K562 (cell line): Measurements from ENCODE around the gene ZNF358. TPM values are rescaled to one million over a fixed set of nuclear protein-coding genes. Genes with fewer than 3 reads are reported as not detected.

Experiments used
- E4F1 ChIP-seq: fragments of 250-450 bp; sonication (Bioruptor Pico); IDR thresholded peaks from 2 replicates; pipeline ENCODE4 v1.5.0; 2021; ENCODE audit warnings: mild to moderate bottlenecking, borderline replicate concordance
- GABPB1 ChIP-seq: sonication (generic); formaldehyde crosslinking; IDR thresholded peaks from 2 replicates; pipeline ENCODE4 v1.8.0; 2022; ENCODE audit warnings: mild to moderate bottlenecking, missing genetic modification reagents
- GATAD2B ChIP-seq: fragments of 450-650 bp; IDR thresholded peaks from 2 replicates; pipeline ENCODE4 v1.6.1; 2017; ENCODE audit warnings: mild to moderate bottlenecking, borderline replicate concordance
- HCFC1 ChIP-seq: IDR thresholded peaks from 2 replicates; pipeline ENCODE4 v1.6.1; 2012; ENCODE audit warnings: low read depth, low read length, improper control_type of control experiment
- HINFP ChIP-seq: fragments of 450-650 bp; conservative IDR thresholded peaks from 2 replicates; pipeline ENCODE4 v1.6.1; 2016; ENCODE audit warnings: missing genetic modification characterization, low read depth, mild to moderate bottlenecking, control low read depth, missing compliant biosample characterization
- HMG20B ChIP-seq: fragments of 250-450 bp; sonication (Bioruptor Pico); IDR thresholded peaks from 2 replicates; pipeline ENCODE4 v1.5.0; 2021; ENCODE audit warnings: mild to moderate bottlenecking
- ID3 ChIP-seq, 2 experiments: fragments of 250-450 bp in 1 of 2; fragments of 450-650 bp in 1 of 2; sonication (Bioruptor Pico) in 1 of 2; IDR thresholded peaks; 2 replicates each; pipeline versions ENCODE4 v1.6.1 to v1.8.0; 2016 to 2021; ENCODE audit warnings: mild to moderate bottlenecking in 2 of 2, moderate library complexity in 2 of 2, missing compliant biosample characterization in 1 of 2, missing genetic modification characterization in 1 of 2
- MAX ChIP-seq: sonication (generic); formaldehyde crosslinking; IDR thresholded peaks from 2 replicates; pipeline ENCODE4 v1.9.0; 2022; ENCODE audit warnings: mild to moderate bottlenecking, missing genetic modification reagents
- MAZ ChIP-seq, 2 experiments: fragments of 450-650 bp in 1 of 2; sonication (generic) in 1 of 2; formaldehyde crosslinking; IDR thresholded peaks in 1 of 2; conservative IDR thresholded peaks in 1 of 2; 2 replicates each; pipeline versions ENCODE4 v1.4.0 to v1.5.0; 2020; ENCODE audit warnings: mild to moderate bottlenecking in 1 of 2, missing genetic modification reagents in 1 of 2
- SIN3B ChIP-seq: fragments of 450-650 bp; IDR thresholded peaks from 2 replicates; pipeline ENCODE4 v1.6.1; 2017; ENCODE audit warnings: low read depth, mild to moderate bottlenecking, moderate library complexity
- SMAD4 ChIP-seq: fragments of 250-450 bp; sonication (Bioruptor Pico); conservative IDR thresholded peaks from 2 replicates; pipeline ENCODE4 v1.8.0; 2021; ENCODE audit warnings: inconsistent platforms, mild to moderate bottlenecking, moderate library complexity
- polyA plus RNA-seq, 8 experiments: library from polyadenylated mRNA; depleted of rRNA in 4 of 8; stranded (reverse) in 5 of 8; unstranded in 3 of 8; fragments of >200 nt; fragmentation: Nextera tagmentation in 2 of 8; fragmentation: Illumina TruSeq in 1 of 8; extraction: Ambion mirVana in 2 of 8; extraction: Trizol in 1 of 8; gene quantifications; 2 replicates each; pipeline versions ENCODE4 v1.2.1 to v1.2.3, GENCODE V29; 2011 to 2014; ENCODE audit warnings: inconsistent platforms in 1 of 8, missing spikeins in 1 of 8
- total RNA-seq, 7 experiments: library from RNA; depleted of rRNA in 6 of 7; stranded (reverse); fragments of >200 nt in 6 of 7; fragmentation: Illumina TruSeq in 2 of 7; extraction: Trizol in 2 of 7; gene quantifications; 2 replicates each; pipeline versions ENCODE4 v1.2.1 to v1.2.3, GENCODE V29; 2011 to 2021; ENCODE audit warnings: low replicate concordance in 1 of 7
- TF ChIP-seq, protein P1 (sequence below), 2 experiments: fragments of 450-650 bp; formaldehyde crosslinking in 1 of 2; IDR thresholded peaks; 2 replicates each; pipeline versions ENCODE4 v1.4.0 to v1.6.1; 2014 to 2020; ENCODE audit warnings: mild to moderate bottlenecking in 2 of 2, borderline replicate concordance in 1 of 2, low read depth in 1 of 2

The ZNF358 gene
- total and polyA plus RNA-seq, 9 of the 15 experiments (the other 6 are each of a cell fraction or from before 2014, with no cell fraction given), result 0.04 to 17.2 (median 4.9) TPM

DNA sequence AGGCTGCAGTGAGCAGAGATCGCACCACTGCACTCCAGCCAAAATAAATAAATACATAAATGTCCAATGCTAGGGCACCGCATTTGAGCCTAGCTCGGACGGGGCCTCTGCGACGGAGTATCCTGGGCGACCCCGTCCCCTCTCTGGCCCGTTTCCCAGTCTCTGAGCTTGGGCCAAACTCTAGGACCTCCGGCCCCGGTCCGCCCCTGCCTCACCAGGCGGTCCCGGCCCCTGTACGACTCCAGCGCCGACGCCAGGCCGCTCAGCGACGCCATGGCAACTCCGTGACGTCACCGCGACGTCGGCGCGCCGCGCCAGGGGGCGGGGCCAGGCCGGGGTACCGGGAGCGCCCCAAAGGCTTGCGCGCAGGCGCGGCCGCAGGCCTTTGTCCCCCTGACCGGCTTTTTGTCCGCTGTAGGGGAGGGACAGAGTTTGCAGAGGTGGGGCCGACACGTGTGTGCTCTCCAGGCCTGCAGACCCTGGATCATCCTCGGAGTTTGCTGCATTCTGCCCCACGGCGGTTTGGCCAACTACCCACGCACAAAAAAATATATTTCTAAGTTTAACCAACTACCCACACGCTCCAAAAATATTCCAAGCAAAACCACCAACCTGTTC is 27.1 kb upstream of the ZNF358 start, which contains the start of gene PEX11G (continued):
- TF ChIP-seq GABPB1 (CRISPR knock-in tag) (peak; percentile 63; the same call in 1 of the 2 replicates), HINFP (no peak), MAZ (CRISPR knock-in tag; conservative IDR thresholded peaks at IDR 0.05 in 1 of 2, IDR thresholded peaks at IDR 0.05 in 1 of 2) (peak; percentile 60 to 65), MAX (CRISPR knock-in tag) (peak; percentile 83), SMAD4 (CRISPR knock-in tag) (peak; percentile 34; the same call in 1 of the 2 replicates), ID3 (CRISPR knock-in tag; IDR thresholded peaks at IDR 0.05) (no peak), ID3 (tag; IDR thresholded peaks at IDR 0.05) (peak; percentile 49; the same call in 1 of the 2 replicates), SIN3B (peak; percentile 83; the same call in 1 of the 2 replicates), GATAD2B (0 out of 2 replicates have a peak, but pooled peaks have one; percentile 26), E4F1 (no peak), HCFC1 (peak; percentile 51; the same call in 1 of the 2 replicates), HMG20B (CRISPR knock-in tag) (no peak)
- TF ChIP-seq, protein P1, sequence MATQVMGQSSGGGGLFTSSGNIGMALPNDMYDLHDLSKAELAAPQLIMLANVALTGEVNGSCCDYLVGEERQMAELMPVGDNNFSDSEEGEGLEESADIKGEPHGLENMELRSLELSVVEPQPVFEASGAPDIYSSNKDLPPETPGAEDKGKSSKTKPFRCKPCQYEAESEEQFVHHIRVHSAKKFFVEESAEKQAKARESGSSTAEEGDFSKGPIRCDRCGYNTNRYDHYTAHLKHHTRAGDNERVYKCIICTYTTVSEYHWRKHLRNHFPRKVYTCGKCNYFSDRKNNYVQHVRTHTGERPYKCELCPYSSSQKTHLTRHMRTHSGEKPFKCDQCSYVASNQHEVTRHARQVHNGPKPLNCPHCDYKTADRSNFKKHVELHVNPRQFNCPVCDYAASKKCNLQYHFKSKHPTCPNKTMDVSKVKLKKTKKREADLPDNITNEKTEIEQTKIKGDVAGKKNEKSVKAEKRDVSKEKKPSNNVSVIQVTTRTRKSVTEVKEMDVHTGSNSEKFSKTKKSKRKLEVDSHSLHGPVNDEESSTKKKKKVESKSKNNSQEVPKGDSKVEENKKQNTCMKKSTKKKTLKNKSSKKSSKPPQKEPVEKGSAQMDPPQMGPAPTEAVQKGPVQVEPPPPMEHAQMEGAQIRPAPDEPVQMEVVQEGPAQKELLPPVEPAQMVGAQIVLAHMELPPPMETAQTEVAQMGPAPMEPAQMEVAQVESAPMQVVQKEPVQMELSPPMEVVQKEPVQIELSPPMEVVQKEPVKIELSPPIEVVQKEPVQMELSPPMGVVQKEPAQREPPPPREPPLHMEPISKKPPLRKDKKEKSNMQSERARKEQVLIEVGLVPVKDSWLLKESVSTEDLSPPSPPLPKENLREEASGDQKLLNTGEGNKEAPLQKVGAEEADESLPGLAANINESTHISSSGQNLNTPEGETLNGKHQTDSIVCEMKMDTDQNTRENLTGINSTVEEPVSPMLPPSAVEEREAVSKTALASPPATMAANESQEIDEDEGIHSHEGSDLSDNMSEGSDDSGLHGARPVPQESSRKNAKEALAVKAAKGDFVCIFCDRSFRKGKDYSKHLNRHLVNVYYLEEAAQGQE (IDR thresholded peaks at IDR 0.05; ENCODE audit: borderline replicate concordance), result no peak
- TF ChIP-seq, protein P1 (CRISPR knock-in tag; IDR thresholded peaks at IDR 0.05; ENCODE audit: low read depth), result no peak
